GM19240 (cell line): ENCODE measurements around the gene TMEM213.
"Not testable (repeated sequence)": the region's sequence is repeated elsewhere in the genome, so short reads cannot be mapped to it uniquely, and the experiment has no call there.

Source experiments
- DNase-seq: peaks from one replicate; pipeline ENCODE4 v3.0.0; 2011; ENCODE audit warnings: low spot score; ENCODE audit not compliant: insufficient read length

The TMEM213 gene

GRCh38 chr7:138797046-138797445, 748 bp upstream of the TMEM213 start:
- DNase-seq, result not testable (repeated sequence)

GRCh38 chr7:138798836-138799235, 1.0 kb downstream of the TMEM213 start:
- no peak for DNase-seq

DNA sequence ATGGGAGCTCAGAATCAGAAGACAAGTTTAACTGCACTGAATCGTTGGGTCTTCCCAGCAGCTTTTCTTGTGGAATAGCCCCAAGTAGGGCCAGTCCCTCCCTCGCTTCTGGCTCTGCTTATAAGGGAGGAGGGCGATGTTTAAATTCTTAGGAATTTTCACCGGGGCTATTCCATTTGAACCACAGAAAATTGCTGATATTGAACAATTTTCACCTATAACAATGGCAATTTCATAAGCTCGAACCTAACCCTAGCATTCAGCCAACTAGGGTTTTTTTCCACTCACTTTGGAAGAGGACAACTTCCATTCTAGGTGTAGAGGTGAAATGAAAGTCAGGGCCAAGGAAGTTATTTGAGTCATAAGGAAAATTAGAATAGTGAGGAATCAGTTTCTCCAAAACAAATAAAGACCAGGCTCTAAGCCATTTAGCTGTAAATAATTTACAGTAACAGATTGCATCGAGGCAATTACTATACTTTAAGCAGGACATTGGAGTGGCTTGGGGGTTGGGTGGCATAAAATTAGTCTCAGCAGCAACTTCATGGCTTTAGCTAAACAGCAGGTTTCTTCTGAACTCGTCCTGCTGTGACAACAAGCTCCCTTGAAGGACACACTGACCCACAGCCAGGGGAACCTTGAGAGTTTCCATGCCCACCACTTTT, 1.7 kb downstream of the TMEM213 start:
- no peak for DNase-seq

- no peak for DNase-seq
These were observed 3.5 kb downstream of the TMEM213 start for GRCh38 chr7:138801256-138801655.

GRCh38 chr7:138802706-138803105, 4.9 kb downstream of the TMEM213 start:
- DNase-seq, result no peak

- no peak for DNase-seq
These were observed 6.8 kb downstream of the TMEM213 start for GRCh38 chr7:138804618-138805017.

DNA sequence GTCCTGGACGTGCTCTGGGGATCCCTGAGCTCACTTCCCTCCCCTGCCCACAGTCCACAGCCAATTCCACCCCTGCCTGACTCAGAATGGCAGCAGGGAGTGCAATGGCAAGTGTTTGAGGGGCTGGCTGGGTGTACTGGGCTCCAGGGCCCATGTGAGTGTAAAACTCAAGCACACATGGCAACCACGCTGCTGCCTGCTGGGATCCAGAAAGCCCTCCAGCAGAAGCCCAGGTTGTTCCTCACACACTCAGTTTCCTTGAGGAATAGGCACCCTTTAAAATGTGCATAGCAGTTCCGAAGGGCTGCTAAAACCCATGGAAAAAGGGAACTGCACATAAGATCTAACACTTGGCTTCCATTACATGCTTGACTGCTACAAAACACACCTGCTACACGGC, 11.6 kb downstream of the TMEM213 start:
- no peak for DNase-seq

DNA sequence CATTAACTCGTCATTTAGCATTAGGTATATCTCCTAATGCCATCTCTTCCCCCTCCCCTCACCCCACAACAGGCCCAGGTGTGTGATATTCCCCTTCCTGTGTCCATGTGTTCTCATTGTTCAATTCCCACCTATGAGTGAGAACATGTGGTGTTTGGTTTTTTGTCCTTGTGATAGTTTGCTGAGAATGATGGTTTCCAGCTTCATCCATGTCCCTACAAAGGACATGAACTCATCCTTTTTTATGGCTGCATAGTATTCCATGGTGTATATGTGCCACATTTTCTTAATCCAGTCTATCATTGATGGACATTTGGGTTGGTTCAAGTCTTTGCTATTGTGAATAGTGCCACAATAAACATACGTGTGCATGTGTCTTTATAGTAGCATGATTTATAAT, 13.5 kb downstream of the TMEM213 start:
- DNase-seq, result not testable (repeated sequence)

DNA sequence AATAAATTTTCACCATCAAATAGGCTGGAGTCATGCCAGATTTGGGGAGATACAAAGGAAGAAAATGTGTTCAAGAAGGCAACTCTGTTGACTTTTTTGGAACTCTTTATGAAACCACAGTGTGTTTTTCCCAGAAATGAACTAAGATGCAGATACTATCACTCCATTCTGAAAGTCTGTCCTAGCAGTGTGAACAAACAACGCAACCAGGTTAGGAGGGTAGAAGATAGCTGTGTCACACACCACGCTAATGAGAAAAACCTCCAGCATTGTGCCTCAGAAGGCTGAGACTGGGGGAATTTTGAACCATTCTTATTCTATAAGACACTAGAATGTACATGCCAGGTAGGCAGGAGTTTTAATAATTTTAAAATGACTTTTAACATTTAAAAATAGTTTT, 16.2 kb downstream of the TMEM213 start:
- no peak for DNase-seq

DNA sequence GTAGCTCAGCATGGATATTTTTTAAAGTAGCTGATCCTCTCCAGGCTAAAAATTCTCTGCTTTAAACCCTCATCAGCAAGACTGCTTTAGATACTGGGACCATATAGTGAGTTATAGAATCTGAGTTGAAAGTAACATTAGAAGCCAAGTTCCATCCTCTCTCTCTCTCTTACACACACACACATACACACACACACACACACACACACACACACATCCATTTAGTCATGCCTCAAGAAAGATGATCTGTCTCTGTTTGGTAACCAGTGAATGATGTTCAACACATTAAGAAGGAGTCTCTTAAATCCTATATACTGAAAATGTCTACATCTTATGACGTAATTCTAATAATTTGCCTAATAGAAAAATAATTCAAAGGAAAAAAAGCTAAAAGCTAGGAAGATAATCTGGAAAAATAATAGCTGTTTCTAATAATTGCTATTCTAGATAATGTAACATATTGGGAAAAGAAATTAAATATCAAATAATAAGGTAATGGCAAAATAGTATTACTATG, 17.1 kb downstream of the TMEM213 start:
- no peak for DNase-seq

DNA sequence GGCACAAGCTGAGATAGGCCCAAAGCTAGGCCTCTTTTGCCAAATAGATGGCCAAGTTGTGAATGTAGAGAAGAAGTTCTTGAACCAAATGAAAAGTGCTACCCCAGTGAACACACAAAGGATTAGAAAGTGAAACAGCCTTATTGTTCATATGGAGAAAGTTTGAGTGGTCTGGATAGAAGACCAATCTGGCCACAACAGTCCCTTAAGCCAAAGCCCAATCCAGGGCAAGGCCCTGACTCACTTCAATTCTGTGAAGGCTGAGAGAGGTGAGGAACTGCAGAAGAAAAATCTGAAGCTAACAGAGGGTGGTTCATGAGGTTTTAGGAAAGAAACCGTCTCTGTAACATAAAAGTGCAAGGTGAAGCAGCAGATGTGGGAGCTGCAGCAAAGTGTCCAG, 18.9 kb downstream of the TMEM213 start:
- DNase-seq, result no peak

GRCh38 chr7:138819625-138820024, 21.8 kb downstream of the TMEM213 start:
- no peak for DNase-seq

- DNase-seq, result no peak
These were observed 24.1 kb downstream of the TMEM213 start for GRCh38 chr7:138821912-138822311.

GRCh38 chr7:138822867-138823535, 25.2 kb downstream of the TMEM213 start:
- no peak for DNase-seq

DNA sequence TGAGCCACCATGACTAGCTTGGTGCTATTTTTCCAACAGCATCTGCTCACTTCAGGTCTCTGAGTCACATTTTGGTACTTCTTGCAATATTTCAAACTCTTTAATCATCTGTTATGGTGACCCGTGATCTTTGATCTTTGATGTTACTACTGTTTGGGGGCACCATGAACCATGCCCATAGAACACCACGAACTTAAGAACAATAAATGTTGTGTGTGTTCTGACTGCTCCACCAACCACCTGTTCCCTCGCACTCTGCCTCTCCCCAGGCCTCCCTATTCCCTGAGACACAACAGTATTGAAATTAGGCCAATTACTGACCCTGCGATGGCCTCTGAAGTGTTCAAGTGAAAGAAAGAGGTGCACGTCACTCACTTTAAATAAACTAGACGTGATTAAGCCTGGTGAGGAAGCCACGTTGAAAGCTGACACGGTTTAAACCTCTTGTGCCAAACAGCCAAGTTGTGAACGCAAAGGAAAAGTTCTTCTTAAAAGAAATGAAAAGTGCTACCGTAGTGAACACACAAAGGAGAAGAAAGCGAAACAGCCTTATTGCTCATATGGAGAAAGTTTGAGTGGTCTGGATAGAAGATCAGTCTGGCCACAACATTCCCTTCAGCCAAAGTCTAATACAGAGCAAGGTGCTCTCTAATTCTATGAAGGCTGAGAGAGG, 27.4 kb downstream of the TMEM213 start:
- no peak for DNase-seq

DNA sequence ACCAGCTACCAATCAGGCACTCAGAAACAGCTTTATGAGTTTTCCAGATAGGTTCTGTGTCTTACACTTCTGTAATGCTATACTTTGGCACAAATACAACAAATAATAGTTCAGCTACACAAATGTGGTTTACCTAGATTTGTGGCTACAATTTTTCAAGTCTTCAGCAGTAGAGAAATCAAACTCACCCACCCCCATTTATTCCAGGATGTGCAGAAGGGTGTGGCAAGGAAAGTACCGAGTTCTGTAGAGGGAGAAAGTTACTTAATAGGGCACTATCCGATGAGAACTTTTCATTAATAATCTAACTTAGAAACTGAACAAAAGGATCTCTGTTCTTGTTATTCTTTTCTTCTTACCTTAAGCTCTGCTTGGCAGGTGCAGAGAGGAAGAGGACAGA, 30.5 kb downstream of the TMEM213 start:
- DNase-seq, result no peak

DNA sequence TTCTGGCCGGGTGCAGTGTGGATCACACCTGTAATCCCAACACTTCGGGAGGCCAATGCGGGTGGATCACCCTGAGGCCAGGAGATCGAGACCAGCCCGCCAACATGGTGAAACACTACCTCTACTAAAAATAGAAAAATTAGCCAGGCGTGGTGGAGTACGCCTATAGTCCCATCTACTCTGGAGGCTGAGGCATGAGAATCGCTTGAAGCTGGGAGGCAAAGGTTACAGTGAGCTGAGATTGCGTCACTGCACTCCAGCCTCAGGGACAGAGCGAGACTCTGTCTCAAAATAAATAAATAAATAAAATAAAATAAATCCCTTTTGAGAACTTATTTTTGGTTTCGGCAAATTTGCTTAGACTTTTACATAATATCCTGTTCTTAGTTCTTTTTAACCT, 31.5 kb downstream of the TMEM213 start:
- DNase-seq, result no peak

DNA sequence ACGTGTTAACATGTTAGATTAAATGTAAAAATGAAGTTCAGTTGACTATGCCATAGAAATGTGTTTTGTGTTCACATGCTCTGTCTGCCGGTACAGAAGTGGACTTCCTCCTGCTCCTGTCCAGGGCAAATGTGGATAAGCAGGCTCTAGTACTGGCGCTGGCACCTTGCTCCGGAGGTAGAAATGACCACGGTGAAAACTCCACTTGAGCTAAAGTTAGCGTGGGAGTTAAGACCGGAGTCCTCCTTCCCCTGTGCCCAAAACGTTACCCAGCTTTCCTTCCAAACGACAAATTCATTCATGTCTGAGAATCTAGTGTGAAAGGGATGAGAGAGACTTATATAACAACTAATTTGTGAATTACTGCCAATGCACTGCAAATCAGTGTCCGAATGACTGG, 35.2 kb downstream of the TMEM213 start:
- DNase-seq, result no peak

GRCh38 chr7:138833596-138833995, 35.8 kb downstream of the TMEM213 start:
- no peak for DNase-seq

DNA sequence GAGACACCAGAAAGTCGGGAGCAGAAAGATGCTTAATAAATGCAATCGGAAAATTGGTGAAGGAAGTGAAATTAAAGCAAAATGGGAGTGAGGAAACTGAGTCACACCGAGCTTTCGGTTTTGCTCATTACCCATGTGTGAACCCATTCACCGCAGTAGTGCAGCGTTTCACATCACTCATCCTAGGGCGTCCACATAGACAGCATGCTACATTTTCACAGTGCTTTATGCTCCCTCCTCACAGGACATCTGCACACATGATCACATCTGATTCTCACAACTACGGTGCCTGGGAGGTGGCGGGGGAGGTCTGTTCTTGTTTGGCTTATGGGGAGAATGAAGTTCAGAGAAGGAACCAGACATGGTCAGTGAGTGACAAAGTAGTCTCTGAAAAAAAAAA, 36.8 kb downstream of the TMEM213 start:
- DNase-seq, result no peak

GRCh38 chr7:138835087-138835486, 37.3 kb downstream of the TMEM213 start:
- DNase-seq, result no peak

DNA sequence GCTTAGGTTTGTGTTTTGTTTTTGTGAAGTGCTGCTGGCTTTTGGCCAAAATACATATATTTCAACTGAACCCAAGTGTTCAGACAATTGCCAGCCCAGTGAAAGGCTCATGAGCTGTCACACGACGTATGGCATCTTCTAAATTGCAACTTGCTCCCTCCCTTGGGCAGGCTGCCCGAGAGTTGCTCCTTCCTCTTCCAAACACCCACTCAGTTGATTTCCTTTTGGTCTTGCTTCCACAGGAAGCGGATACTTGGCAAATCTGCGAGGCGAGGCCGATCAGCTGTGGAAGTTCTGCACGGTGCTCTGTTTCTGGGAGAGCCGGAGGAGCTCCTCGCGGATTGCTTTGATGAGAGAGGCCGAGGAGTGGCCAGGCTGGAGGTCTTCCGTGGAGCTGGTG, 39.8 kb downstream of the TMEM213 start:
- no peak for DNase-seq

DNA sequence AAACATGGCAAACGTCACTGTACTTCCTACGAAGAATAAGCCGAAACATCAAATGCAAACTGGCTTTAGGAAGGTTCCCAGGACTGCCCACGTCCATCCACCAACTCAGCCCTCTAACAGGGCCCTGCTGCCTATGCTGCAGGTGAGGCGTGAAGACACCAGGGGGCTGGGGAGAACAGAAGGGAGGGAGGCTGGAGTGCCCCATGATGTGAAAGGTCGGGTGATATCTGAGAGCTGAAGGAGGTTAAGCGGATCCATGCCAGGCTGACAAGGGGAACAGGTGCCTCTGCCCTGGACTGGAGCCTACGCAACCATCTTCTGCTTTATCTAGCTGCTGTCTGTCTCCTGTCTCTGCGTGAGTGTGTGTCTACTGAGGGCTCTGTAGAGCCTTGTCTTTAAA, 40.4 kb downstream of the TMEM213 start:
- DNase-seq, result no peak
